Measurements from ENCODE around the gene PLXNA4.

PLXNA4 gene

GRCh38 chr7:132110692-132111091 is 465.6 kb downstream of the PLXNA4 start:
- no peak for DNase-seq (ENCODE audit: low read depth)

GRCh38 chr7:132109769-132110168 is 466.5 kb downstream of the PLXNA4 start:
- DNase-seq (ENCODE audit: low read depth), result no peak

GRCh38 chr7:132108563-132108962 is 467.7 kb downstream of the PLXNA4 start:
- no peak for DNase-seq (ENCODE audit: low read depth)

GRCh38 chr7:132106491-132106890 is 469.8 kb downstream of the PLXNA4 start:
- DNase-seq (ENCODE audit: low read depth), result no peak

GRCh38 chr7:132105096-132105495 is 471.2 kb downstream of the PLXNA4 start:
- no peak for DNase-seq (ENCODE audit: low read depth)

- no peak for DNase-seq (ENCODE audit: low read depth)
Measured at GRCh38 chr7:132103718-132104117, 472.6 kb downstream of the PLXNA4 start.

- no peak for DNase-seq (ENCODE audit: low read depth)
Measured at GRCh38 chr7:132102942-132103341, 473.3 kb downstream of the PLXNA4 start.

- DNase-seq (ENCODE audit: low read depth), result no peak
Measured at GRCh38 chr7:132102391-132102790, 473.9 kb downstream of the PLXNA4 start.

GRCh38 chr7:132100981-132101380 is 475.3 kb downstream of the PLXNA4 start:
- DNase-seq (ENCODE audit: low read depth), result no peak

- no peak for DNase-seq (ENCODE audit: low read depth)
Measured at GRCh38 chr7:132100483-132100882, 475.8 kb downstream of the PLXNA4 start.

- no peak for DNase-seq (ENCODE audit: low read depth)
Measured at GRCh38 chr7:132099163-132099562, 477.1 kb downstream of the PLXNA4 start.

- no peak for DNase-seq (ENCODE audit: low read depth)
Measured at GRCh38 chr7:132098327-132098726, 477.9 kb downstream of the PLXNA4 start.

GRCh38 chr7:132097550-132098134 is 478.6 kb downstream of the PLXNA4 start:
- DNase-seq (ENCODE audit: low read depth), result no peak

- DNase-seq (ENCODE audit: low read depth), result no peak
Measured at GRCh38 chr7:132095111-132095765, 481.0 kb downstream of the PLXNA4 start.

GRCh38 chr7:132092106-132092505 is 484.2 kb downstream of the PLXNA4 start:
- DNase-seq (ENCODE audit: low read depth), result no peak

GRCh38 chr7:132091706-132092105 is 484.6 kb downstream of the PLXNA4 start:
- DNase-seq (ENCODE audit: low read depth), result no peak

GRCh38 chr7:132090444-132090843 is 485.8 kb downstream of the PLXNA4 start:
- no peak for DNase-seq (ENCODE audit: low read depth)

GRCh38 chr7:132089356-132089755 is 486.9 kb downstream of the PLXNA4 start:
- DNase-seq (ENCODE audit: low read depth), result no peak

- no peak for DNase-seq (ENCODE audit: low read depth)
Measured at GRCh38 chr7:132087421-132087820, 488.8 kb downstream of the PLXNA4 start.

- no peak for DNase-seq (ENCODE audit: low read depth)
Measured at GRCh38 chr7:132084776-132085388, 491.4 kb downstream of the PLXNA4 start.

GRCh38 chr7:132083537-132084123 is 492.6 kb downstream of the PLXNA4 start:
- no peak for DNase-seq (ENCODE audit: low read depth)

GRCh38 chr7:132083126-132083525 is 493.1 kb downstream of the PLXNA4 start:
- no peak for DNase-seq (ENCODE audit: low read depth)

GRCh38 chr7:132082394-132082793 is 493.9 kb downstream of the PLXNA4 start:
- DNase-seq (ENCODE audit: low read depth), result no peak
